HEK293 (cell line): ENCODE measurements around the gene DUXA.

Experiments used
- CTCF ChIA-PET: fragments of 350-600 bp; formaldehyde crosslinking; extraction: SDS; loops from one replicate; lab custom pipeline; 2021; ENCODE audit warnings: antibody characterized with exemption; lab: Yijun Ruan, JAX
- POLR2A ChIA-PET: fragments of 300-600 bp; formaldehyde crosslinking; extraction: SDS; loops from one replicate; lab custom pipeline; 2020; ENCODE audit warnings: antibody characterized with exemption, inconsistent platforms; lab: Yijun Ruan, JAX
- H3K27ac ChIP-seq: fragments of 200-500 bp; sonication (Bioruptor generic); 2 replicates; pipeline ENCODE4 v1.5.1; 2014; ENCODE audit warnings: low read depth, low read length, control low read depth, inconsistent platforms; ENCODE audit errors: extremely low read depth
- H3K36me3 ChIP-seq, 2 experiments: fragments of 200-500 bp in 1 of 2; sonication (Bioruptor generic) in 1 of 2; 1 replicate in 1 of 2; 2 replicates in 1 of 2; pipeline ENCODE4 v1.5.1; 2014 to 2017; ENCODE audit warnings: inconsistent platforms in 2 of 2, low read length in 2 of 2; ENCODE audit not compliant: control insufficient read depth in 2 of 2, insufficient read depth in 1 of 2
- H3K4me1 ChIP-seq: fragments of 200-500 bp; sonication (Bioruptor generic); 2 replicates; pipeline ENCODE4 v1.5.1; 2014; ENCODE audit warnings: mild to moderate bottlenecking, low read length, inconsistent platforms; ENCODE audit not compliant: control insufficient read depth, insufficient read depth
- H3K4me3 ChIP-seq: 2 replicates; pipeline ENCODE4 v1.5.1; 2011; ENCODE audit warnings: low read depth, mild to moderate bottlenecking, control low read depth, low read length, moderate library complexity
- H3K9me3 ChIP-seq: fragments of 200-500 bp; sonication (Bioruptor generic); 2 replicates; pipeline ENCODE4 v1.5.1; 2014; ENCODE audit warnings: low read depth, low read length, inconsistent platforms; ENCODE audit not compliant: control insufficient read depth, insufficient read depth
- KLF7 ChIP-seq: fragments of 450-650 bp; formaldehyde crosslinking; IDR thresholded peaks from 2 replicates; pipeline ENCODE4 v1.5.1; 2016; ENCODE audit warnings: missing biosample characterization, missing genetic modification characterization, borderline replicate concordance
- PRDM1 ChIP-seq: fragments of 450-650 bp; formaldehyde crosslinking; IDR thresholded peaks from 2 replicates; pipeline ENCODE4; 2016; ENCODE audit warnings: missing biosample characterization, missing genetic modification characterization
- RBAK ChIP-seq: fragments of 450-650 bp; formaldehyde crosslinking; IDR thresholded peaks from 2 replicates; pipeline ENCODE4 v1.5.1; 2016; ENCODE audit warnings: missing biosample characterization, missing genetic modification characterization
- TRIM28 ChIP-seq: IDR thresholded peaks from 2 replicates; pipeline ENCODE4 v1.6.1; 2011; ENCODE audit warnings: low read length, control low read depth, borderline replicate concordance
- YY1 ChIP-seq: fragments of 450-650 bp; formaldehyde crosslinking; IDR thresholded peaks from 2 replicates; pipeline ENCODE4 v1.5.1; 2018; ENCODE audit warnings: missing biosample characterization, missing genetic modification characterization
- ZNF140 ChIP-seq: fragments of 450-650 bp; formaldehyde crosslinking; IDR thresholded peaks from 2 replicates; pipeline ENCODE4 v1.5.1; 2016; ENCODE audit warnings: missing biosample characterization, missing genetic modification characterization
- ZNF16 ChIP-seq: fragments of 450-650 bp; formaldehyde crosslinking; IDR thresholded peaks from 2 replicates; pipeline ENCODE4 v1.5.1; 2016; ENCODE audit warnings: low read depth, missing biosample characterization, missing genetic modification characterization
- ZNF2 ChIP-seq: fragments of 450-650 bp; formaldehyde crosslinking; IDR thresholded peaks from 2 replicates; pipeline ENCODE4 v1.5.1; 2016; ENCODE audit warnings: missing biosample characterization, missing genetic modification characterization
- ZNF202 ChIP-seq: fragments of 450-650 bp; formaldehyde crosslinking; IDR thresholded peaks from 2 replicates; pipeline ENCODE4 v1.5.1; 2016; ENCODE audit warnings: missing biosample characterization, missing genetic modification characterization, borderline replicate concordance
- ZNF426 ChIP-seq: fragments of 450-650 bp; formaldehyde crosslinking; IDR thresholded peaks from 2 replicates; pipeline ENCODE4 v1.5.1; 2017; ENCODE audit warnings: missing biosample characterization, missing genetic modification characterization, mild to moderate bottlenecking, inconsistent platforms, moderate library complexity
- ZNF585B ChIP-seq: fragments of 450-650 bp; formaldehyde crosslinking; IDR thresholded peaks from 2 replicates; pipeline ENCODE4 v1.5.1; 2016; ENCODE audit warnings: missing biosample characterization, missing genetic modification characterization
- ZNF623 ChIP-seq: fragments of 450-650 bp; formaldehyde crosslinking; IDR thresholded peaks from 2 replicates; pipeline ENCODE4 v1.5.1; 2016; ENCODE audit warnings: missing biosample characterization, missing genetic modification characterization
- ZNF677 ChIP-seq: fragments of 450-650 bp; IDR thresholded peaks from 2 replicates; pipeline ENCODE4 v1.5.0; 2018; ENCODE audit warnings: missing biosample characterization, mild to moderate bottlenecking, missing genetic modification characterization, moderate library complexity
- ZNF747 ChIP-seq: fragments of 450-650 bp; formaldehyde crosslinking; IDR thresholded peaks from 2 replicates; pipeline ENCODE4 v1.5.1; 2016; ENCODE audit warnings: missing biosample characterization, missing genetic modification characterization
- ZNF76 ChIP-seq: fragments of 450-650 bp; formaldehyde crosslinking; IDR thresholded peaks from 2 replicates; pipeline ENCODE4; 2016; ENCODE audit warnings: low read depth, missing biosample characterization, missing genetic modification characterization, borderline replicate concordance
- ZNF777 ChIP-seq: fragments of 450-650 bp; formaldehyde crosslinking; IDR thresholded peaks from 2 replicates; pipeline ENCODE4 v1.5.1; 2017; ENCODE audit warnings: missing biosample characterization, missing genetic modification characterization, borderline replicate concordance
- TF ChIP-seq, protein P1 (sequence below): fragments of 450-650 bp; formaldehyde crosslinking; IDR thresholded peaks from 2 replicates; pipeline ENCODE4 v1.5.1; 2017; ENCODE audit warnings: missing biosample characterization, missing genetic modification characterization
- TF ChIP-seq, protein P2 (sequence below): fragments of 450-650 bp; formaldehyde crosslinking; IDR thresholded peaks from 2 replicates; pipeline ENCODE4 v1.5.1; 2016; ENCODE audit warnings: missing biosample characterization, missing genetic modification characterization
- TF ChIP-seq, protein P3 (sequence below): sonication (generic); formaldehyde crosslinking; IDR thresholded peaks from 2 replicates; pipeline ENCODE4 v1.8.1; 2022; ENCODE audit warnings: mild to moderate bottlenecking, moderate library complexity, missing genetic modification reagents
- TF ChIP-seq, protein P4 (sequence below): fragments of 450-650 bp; formaldehyde crosslinking; IDR thresholded peaks from 2 replicates; pipeline ENCODE4 v1.5.1; 2017; ENCODE audit warnings: missing biosample characterization, mild to moderate bottlenecking, missing genetic modification characterization, moderate library complexity
- TF ChIP-seq, protein P5 (sequence below): fragments of 450-650 bp; formaldehyde crosslinking; IDR thresholded peaks from 2 replicates; pipeline ENCODE4 v1.5.1; 2017; ENCODE audit warnings: missing biosample characterization, missing genetic modification characterization
- TF ChIP-seq, protein P6 (sequence below): fragments of 450-650 bp; formaldehyde crosslinking; conservative IDR thresholded peaks from 2 replicates; pipeline ENCODE4 v1.5.1; 2016; ENCODE audit warnings: low read depth, missing biosample characterization, missing genetic modification characterization

The DUXA gene

DNA sequence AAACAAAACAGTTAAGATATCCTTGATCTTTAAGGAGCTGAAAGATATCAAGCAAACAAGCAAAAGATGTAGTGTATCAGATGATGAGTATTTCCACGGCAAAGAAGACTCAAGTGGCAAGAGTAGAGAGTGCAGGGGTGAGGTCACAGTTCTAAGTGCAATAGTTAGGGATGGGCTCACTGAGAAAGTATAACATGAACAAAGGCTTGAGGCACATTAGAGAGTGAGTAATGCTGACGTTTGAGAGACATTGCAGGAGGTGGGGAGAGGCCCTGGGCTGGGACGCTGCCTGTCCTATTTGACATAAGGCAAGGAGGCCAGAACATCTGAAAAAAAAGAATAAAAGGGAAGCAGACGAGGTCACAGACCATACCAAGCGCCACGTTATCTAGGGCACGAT is 1.4 kb downstream of the DUXA start (continued):
- TF ChIP-seq, protein P1, sequence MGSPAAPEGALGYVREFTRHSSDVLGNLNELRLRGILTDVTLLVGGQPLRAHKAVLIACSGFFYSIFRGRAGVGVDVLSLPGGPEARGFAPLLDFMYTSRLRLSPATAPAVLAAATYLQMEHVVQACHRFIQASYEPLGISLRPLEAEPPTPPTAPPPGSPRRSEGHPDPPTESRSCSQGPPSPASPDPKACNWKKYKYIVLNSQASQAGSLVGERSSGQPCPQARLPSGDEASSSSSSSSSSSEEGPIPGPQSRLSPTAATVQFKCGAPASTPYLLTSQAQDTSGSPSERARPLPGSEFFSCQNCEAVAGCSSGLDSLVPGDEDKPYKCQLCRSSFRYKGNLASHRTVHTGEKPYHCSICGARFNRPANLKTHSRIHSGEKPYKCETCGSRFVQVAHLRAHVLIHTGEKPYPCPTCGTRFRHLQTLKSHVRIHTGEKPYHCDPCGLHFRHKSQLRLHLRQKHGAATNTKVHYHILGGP (tag by site-specific recombination): no peak

DNA sequence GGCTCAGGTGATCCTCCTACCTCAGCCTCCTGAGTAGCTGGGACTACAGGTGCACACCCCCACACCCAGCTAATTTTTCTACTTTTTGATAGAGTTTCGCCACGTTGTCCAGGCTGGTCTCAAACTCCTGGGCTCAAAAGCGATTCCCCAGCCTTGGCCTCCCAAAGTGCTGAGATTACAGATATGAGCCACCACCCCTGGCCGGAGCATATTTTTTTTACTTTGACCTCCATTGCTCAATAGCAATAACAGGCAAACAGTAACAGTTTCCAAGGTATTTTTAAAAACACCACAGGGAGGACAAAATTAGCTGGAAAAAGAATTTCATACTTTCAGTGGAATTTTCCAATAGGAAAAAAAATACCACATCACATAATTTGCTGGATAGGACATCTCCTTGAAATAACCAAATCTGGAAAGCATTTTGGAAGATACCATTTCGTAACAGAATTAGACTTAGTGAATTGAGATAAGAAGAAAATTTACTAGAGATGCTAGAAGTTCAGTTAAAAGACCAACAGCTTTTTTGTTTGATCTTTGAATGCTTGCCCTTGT is 5.2 kb downstream of the DUXA start:
- CTCF ChIA-PET: interaction anchor here (0.9 kb wide), 1 partner anchor 63 kb away, joined by 3 read pairs; no protein-coding TSS in a partner anchor
- TF ChIP-seq PRDM1 (tag by site-specific recombination) (no peak), ZNF777 (tag by site-specific recombination) (no peak), ZNF202 (tag by site-specific recombination) (no peak), ZNF747 (tag by site-specific recombination) (no peak), ZNF677 (no peak), TRIM28 (no peak), ZNF426 (tag by site-specific recombination) (no peak), ZNF140 (tag by site-specific recombination) (no peak), ZNF585B (tag by site-specific recombination) (no peak), ZNF16 (tag by site-specific recombination) (no peak)
- TF ChIP-seq, protein P2, sequence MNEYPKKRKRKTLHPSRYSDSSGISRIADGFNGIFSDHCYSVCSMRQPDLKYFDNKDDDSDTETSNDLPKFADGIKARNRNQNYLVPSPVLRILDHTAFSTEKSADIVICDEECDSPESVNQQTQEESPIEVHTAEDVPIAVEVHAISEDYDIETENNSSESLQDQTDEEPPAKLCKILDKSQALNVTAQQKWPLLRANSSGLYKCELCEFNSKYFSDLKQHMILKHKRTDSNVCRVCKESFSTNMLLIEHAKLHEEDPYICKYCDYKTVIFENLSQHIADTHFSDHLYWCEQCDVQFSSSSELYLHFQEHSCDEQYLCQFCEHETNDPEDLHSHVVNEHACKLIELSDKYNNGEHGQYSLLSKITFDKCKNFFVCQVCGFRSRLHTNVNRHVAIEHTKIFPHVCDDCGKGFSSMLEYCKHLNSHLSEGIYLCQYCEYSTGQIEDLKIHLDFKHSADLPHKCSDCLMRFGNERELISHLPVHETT: no peak
- TF ChIP-seq, protein P3, sequence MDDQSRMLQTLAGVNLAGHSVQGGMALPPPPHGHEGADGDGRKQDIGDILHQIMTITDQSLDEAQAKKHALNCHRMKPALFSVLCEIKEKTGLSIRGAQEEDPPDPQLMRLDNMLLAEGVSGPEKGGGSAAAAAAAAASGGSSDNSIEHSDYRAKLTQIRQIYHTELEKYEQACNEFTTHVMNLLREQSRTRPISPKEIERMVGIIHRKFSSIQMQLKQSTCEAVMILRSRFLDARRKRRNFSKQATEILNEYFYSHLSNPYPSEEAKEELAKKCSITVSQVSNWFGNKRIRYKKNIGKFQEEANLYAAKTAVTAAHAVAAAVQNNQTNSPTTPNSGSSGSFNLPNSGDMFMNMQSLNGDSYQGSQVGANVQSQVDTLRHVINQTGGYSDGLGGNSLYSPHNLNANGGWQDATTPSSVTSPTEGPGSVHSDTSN (CRISPR knock-in tag): no peak
- TF ChIP-seq, protein P4, sequence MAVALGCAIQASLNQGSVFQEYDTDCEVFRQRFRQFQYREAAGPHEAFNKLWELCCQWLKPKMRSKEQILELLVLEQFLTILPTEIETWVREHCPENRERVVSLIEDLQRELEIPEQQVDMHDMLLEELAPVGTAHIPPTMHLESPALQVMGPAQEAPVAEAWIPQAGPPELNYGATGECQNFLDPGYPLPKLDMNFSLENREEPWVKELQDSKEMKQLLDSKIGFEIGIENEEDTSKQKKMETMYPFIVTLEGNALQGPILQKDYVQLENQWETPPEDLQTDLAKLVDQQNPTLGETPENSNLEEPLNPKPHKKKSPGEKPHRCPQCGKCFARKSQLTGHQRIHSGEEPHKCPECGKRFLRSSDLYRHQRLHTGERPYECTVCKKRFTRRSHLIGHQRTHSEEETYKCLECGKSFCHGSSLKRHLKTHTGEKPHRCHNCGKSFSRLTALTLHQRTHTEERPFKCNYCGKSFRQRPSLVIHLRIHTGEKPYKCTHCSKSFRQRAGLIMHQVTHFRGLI (tag by site-specific recombination): no peak
- Histone ChIP-seq H3K36me3 (no peaks in the 10 kb centered on the region), H3K9me3 (no peaks in the 10 kb centered on the region), H3K4me3 (no peak overlapping the region), H3K27ac (no peak overlapping the region), H3K4me1 (no peaks in the 10 kb centered on the region)
- POLR2A ChIA-PET: no interaction called here

DNA sequence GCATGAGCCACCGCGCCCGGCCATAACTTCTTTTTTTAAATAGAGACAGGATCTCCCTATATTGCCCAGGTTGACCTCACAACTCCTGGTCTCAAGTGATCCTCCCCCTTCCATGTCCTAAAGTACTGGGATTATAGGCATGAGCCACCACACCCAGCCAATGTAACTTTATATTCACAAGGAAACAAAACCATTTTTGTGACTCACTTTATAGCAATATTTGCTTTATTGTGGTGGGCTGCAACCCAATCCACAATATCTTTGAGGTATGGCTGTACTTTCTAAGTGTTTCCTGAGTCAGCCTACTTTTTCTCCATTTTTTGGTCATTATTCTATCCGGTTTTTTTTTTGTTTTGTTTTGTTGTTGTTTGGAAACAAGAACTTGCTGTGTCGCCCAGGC is 14.4 kb downstream of the DUXA start:
- no peak overlapping the region for H3K27ac ChIP-seq
- H3K4me1 ChIP-seq: no peaks in the 10 kb centered on the region
- no peak overlapping the region for H3K4me3 ChIP-seq
- ChIA-PET CTCF (no interaction called here), POLR2A (no interaction called here)
- H3K9me3 ChIP-seq: no peaks in the 10 kb centered on the region
- no peaks in the 10 kb centered on the region for H3K36me3 ChIP-seq
- no peak for TF ChIP-seq ZNF623 (tag by site-specific recombination)
- TF ChIP-seq ZNF2 (tag by site-specific recombination): no peak
- no peak for TF ChIP-seq KLF7 (tag by site-specific recombination)
- TF ChIP-seq, protein P5, sequence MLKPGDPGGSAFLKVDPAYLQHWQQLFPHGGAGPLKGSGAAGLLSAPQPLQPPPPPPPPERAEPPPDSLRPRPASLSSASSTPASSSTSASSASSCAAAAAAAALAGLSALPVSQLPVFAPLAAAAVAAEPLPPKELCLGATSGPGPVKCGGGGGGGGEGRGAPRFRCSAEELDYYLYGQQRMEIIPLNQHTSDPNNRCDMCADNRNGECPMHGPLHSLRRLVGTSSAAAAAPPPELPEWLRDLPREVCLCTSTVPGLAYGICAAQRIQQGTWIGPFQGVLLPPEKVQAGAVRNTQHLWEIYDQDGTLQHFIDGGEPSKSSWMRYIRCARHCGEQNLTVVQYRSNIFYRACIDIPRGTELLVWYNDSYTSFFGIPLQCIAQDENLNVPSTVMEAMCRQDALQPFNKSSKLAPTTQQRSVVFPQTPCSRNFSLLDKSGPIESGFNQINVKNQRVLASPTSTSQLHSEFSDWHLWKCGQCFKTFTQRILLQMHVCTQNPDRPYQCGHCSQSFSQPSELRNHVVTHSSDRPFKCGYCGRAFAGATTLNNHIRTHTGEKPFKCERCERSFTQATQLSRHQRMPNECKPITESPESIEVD (tag by site-specific recombination): no peak
- no peak for TF ChIP-seq ZNF76 (tag by site-specific recombination)
- TF ChIP-seq, protein P6, sequence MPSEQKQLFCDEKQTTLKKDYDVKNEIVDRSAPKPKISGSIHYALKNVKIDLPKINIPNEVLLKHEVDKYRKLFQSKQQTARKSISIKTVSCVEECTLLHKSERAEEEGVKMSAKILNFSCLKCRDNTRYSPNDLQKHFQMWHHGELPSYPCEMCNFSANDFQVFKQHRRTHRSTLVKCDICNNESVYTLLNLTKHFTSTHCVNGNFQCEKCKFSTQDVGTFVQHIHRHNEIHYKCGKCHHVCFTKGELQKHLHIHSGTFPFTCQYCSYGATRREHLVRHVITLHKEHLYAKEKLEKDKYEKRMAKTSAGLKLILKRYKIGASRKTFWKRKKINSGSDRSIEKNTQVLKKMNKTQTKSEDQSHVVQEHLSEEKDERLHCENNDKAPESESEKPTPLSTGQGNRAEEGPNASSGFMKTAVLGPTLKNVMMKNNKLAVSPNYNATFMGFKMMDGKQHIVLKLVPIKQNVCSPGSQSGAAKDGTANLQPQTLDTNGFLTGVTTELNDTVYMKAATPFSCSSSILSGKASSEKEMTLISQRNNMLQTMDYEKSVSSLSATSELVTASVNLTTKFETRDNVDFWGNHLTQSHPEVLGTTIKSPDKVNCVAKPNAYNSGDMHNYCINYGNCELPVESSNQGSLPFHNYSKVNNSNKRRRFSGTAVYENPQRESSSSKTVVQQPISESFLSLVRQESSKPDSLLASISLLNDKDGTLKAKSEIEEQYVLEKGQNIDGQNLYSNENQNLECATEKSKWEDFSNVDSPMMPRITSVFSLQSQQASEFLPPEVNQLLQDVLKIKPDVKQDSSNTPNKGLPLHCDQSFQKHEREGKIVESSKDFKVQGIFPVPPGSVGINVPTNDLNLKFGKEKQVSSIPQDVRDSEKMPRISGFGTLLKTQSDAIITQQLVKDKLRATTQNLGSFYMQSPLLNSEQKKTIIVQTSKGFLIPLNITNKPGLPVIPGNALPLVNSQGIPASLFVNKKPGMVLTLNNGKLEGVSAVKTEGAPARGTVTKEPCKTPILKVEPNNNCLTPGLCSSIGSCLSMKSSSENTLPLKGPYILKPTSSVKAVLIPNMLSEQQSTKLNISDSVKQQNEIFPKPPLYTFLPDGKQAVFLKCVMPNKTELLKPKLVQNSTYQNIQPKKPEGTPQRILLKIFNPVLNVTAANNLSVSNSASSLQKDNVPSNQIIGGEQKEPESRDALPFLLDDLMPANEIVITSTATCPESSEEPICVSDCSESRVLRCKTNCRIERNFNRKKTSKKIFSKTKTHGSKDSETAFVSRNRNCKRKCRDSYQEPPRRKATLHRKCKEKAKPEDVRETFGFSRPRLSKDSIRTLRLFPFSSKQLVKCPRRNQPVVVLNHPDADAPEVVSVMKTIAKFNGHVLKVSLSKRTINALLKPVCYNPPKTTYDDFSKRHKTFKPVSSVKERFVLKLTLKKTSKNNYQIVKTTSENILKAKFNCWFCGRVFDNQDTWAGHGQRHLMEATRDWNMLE (tag by site-specific recombination): no peak
- TF ChIP-seq RBAK (tag by site-specific recombination): no peak
- TF ChIP-seq YY1: no peak
